Measurements from ENCODE around the gene ARHGEF37.
"Not testable (repeated sequence)": the region's sequence is repeated elsewhere in the genome, so short reads cannot be mapped to it uniquely, and the experiment has no call there.

The ARHGEF37 gene

DNA sequence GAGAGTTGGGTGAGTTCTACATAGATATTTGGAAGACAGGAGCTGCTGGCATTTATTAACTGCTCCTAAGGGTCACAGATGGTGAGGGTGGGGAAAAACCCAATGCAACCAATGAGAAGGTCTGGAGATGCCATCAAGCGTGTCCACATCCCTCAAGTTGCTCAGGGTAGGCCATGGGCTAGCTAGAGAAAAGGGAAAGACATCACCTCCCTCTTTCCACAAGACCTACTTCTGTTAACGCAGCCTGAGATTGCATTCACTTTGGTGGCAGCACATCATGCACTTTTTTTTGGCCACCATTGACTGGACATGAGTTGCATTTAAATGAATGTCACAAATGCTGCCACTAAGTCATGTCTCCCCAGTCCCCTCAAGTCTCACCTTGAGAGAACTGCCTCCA lies 71.4 kb downstream of the ARHGEF37 start:
- DNase-seq = no peak

DNA sequence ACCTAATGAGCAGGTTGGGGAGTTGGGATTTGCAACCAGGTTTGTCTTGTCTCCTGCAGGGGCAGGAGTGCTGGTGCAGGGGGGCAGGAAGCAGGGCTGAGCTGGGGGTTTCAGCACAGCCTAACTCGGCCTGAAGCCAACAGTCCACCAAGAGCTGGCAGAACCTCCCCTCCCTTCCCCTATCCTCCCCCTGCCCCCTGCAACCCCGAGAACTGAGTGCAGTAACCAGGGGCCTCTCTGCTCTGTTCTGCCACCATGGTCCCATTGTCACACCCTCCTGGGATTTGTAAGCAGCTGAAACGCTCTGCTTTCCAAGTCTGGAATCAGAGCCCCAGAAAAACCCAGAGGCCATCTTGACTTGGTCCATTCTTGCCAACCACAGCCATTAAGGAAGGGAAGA lies 72.9 kb downstream of the ARHGEF37 start:
- no peak for DNase-seq

DNA sequence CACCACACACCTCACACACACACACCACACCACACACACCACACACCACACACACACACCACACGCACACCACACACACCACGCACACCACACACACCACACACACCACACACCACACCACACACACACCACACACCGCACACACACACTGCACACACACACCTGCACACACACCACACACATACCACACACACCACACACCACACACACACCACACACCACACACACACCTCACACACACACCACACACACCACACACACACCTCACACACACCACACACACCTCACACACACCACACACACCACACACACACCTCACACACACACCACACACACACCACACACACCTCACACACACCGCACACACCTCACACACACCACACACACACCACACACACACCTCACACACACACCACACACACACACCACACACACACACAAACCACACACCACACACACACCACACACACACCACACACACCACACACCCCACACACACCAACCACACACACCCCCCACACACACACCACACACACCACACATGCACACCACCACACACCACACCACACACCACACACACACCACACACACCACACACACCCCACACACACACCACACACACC lies 73.7 kb downstream of the ARHGEF37 start:
- DNase-seq = no peak

GRCh38 chr5:149656576-149657182 lies 75.4 kb downstream of the ARHGEF37 start:
- no peak for DNase-seq

DNA sequence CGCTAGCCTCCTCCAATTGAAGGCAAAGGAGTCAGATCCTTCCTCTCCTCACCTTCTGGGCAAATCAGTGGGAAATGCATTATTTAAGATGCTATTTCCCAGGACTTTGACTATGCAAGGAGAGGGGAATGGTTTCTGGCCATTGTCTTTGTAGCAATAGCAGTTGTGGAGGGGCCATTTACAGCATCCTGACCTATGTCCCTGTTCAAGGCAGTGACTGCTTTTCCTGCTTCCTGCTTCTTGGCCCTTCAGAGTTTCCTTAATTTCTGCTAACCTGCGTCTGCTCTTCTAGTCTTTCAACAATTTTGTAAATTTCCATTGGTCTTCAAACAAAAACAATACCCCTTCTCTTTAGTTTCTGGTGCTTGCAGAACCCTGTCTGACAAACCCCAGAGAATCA lies 76.0 kb downstream of the ARHGEF37 start:
- no peak for DNase-seq

- DNase-seq = no peak
Measured at GRCh38 chr5:149658299-149658698, 77.0 kb downstream of the ARHGEF37 start.

DNA sequence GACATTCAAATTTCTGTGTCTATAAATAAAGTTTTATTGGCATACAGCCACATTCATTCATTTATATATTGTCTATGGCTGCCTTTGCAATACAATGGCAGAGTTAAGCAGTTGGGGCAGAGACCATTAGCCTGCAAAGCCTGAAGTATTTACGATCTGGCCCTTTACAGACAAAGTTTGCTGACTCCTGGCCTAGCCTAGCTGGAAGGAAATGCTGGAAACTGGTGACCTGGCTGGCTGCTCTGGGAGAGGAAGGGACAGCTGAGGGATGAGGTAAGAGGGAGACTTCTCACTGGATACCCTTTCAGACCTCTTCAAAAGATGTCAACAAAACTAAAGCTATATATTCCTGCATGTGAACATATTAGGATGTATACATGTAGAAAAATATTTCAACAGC lies 82.8 kb downstream of the ARHGEF37 start:
- DNase-seq = no peak

DNA sequence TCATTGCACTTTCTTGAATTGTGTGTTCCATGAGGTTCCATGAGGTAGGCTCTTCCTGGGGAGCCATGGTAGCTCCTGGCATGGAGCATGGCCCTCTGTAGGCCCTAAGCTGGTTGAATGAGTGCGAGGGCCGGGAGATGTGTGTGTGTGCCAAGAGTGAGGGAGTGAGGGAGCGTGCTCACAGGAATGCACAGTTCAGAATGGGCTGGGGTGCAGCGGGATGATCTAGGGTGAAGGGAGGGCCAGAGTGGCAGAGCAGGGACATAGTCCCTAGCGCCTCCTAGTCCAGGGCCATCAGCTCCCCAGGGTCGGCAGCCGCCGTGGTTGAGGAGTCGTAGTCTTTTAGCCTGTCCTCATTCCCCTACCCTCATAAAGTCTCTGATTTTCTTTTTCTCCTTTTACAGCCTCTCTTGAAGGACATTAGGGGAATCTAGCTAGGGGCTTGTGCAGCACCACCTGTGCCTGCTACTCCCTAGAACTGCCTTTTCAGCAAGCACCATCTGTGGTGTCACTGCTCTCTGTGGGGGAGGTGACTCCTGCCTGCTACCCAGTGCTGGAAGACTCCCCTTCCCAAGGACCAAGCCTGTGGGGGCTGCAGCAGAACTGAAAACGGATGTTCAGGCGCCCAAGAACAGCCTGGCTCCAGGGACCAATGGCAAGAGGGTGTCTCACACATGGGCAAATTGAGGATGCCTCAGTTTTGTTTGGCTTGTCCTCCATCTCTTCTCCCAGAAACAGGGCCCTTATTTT lies 83.5 kb downstream of the ARHGEF37 start:
- no peak for DNase-seq

DNA sequence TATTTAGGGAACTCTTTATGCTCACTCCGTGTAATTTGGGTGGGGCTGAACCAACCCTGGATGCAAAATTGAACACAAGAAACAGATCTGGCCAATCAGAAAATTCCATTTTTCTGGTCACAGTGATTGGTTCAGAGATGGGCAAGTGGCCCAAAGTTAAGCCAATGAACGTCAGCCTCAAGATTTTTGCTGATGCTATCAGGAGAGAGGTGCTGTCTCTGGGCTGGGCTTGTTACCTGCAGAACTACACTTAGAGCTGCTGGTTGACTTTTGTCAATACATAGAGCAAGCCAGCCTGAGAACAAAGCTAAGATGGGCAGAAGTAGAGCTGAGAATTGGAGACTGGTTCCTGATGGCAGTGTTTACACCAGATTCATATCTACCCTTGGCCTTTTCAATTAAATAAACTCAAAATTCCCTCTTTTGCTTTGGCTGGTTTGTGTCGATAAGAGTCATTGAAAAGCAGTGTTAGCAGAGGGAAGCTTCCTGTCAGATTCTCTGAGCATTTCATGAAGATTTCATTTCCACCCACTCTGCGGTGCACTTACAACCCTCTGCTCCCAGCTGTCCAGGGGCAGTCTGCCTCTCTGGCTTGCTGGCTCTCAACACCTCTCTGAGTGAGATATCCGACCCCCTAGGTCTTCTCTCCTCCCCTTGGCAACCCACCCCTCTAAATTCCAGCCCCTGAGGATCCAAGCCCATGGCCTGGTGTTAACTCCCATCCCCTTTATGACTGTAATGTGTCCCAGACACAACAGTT lies 84.3 kb downstream of the ARHGEF37 start:
- DNase-seq = no peak

- no peak for DNase-seq
Measured at GRCh38 chr5:149666212-149666852, 85.0 kb downstream of the ARHGEF37 start.

- DNase-seq = peak; percentile 43
Measured at GRCh38 chr5:149667084-149667828, 86.0 kb downstream of the ARHGEF37 start.

- DNase-seq = no peak
Measured at GRCh38 chr5:149667829-149668330, 86.6 kb downstream of the ARHGEF37 start.

GRCh38 chr5:149669273-149669672 lies 88.0 kb downstream of the ARHGEF37 start:
- DNase-seq = not testable (repeated sequence)

DNA sequence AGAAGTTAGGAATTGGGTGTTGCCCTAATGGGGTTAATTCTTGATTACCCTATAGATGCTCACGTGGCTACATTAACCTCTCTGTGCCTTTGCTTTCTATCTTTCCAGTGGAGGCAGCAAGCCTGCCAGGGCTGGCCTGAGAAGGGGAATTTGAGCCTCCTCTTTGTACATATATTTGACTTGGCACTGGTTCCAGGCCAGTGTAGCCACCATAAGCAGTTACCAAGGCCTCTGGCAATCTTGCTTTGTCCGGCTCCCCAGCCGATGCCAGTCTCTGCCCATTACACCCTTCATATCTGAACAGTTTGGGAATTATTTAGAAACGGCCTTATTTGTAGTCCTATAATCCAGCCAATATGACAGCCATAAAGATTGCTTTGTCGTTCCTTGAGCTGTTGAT lies 90.2 kb downstream of the ARHGEF37 start:
- DNase-seq = no peak

GRCh38 chr5:149672701-149673476 lies 91.6 kb downstream of the ARHGEF37 start:
- DNase-seq = no peak

DNA sequence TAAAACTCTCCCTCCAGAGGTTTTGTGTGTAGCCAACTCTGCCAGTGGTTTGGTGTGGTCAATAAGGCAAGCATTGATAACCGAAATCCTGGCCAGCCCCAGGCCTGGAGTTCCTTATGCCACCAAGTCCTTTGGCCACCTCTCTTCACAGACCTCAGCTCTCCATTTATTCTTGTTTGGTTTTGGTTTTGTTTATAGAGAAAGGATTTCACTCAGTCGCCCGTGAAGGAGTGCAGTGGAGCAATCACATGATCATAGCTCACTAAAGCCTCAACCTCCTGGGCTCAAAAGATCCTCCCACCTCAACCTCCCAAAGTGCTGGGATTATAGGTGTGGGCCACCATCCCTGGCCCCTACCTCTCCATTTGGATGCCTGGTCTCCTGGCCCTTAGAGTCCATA lies 93.4 kb downstream of the ARHGEF37 start:
- DNase-seq = no peak

DNA sequence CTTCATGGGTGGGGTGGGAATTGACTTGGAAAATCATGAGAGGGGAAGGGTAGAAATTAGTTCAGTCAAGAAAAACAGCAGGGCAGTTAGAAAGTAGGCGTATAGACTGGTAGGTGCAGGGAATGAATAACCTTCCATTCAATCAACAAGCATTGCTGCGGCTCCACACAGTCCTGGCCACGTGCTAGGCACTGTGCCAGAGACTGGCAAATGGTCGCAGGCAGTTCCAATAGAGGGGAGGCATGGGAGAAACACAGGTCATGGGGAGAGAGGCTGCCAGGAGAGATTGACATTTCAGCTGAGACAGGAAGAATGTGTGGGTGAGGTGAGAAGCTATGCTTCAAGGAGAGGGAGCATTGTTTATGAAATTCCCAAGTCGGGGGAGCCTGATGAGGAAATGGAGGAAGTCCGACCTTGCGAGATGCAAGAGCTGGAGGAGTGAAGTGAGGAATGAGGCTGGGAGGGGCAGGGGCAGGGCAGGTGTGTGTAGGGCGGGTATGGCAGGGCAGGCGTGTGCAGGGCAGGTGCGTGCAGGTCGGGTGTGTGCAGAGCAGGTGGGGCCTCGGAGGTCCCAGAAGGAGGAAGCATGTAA lies 94.4 kb downstream of the ARHGEF37 start:
- no peak for DNase-seq

- DNase-seq = no peak
Measured at GRCh38 chr5:149677731-149678130, 96.4 kb downstream of the ARHGEF37 start.

GRCh38 chr5:149679876-149680809 lies 98.8 kb downstream of the ARHGEF37 start:
- no peak for DNase-seq

- no peak for DNase-seq
Measured at GRCh38 chr5:149680810-149681221, 99.5 kb downstream of the ARHGEF37 start.

Measured in eye (tissue), 1 donor.